ENCODE results near the gene CAPN1.
"Not testable (repeated sequence)": the region's sequence is repeated elsewhere in the genome, so short reads cannot be mapped to it uniquely, and the experiment has no call there.

The CAPN1 gene

DNA sequence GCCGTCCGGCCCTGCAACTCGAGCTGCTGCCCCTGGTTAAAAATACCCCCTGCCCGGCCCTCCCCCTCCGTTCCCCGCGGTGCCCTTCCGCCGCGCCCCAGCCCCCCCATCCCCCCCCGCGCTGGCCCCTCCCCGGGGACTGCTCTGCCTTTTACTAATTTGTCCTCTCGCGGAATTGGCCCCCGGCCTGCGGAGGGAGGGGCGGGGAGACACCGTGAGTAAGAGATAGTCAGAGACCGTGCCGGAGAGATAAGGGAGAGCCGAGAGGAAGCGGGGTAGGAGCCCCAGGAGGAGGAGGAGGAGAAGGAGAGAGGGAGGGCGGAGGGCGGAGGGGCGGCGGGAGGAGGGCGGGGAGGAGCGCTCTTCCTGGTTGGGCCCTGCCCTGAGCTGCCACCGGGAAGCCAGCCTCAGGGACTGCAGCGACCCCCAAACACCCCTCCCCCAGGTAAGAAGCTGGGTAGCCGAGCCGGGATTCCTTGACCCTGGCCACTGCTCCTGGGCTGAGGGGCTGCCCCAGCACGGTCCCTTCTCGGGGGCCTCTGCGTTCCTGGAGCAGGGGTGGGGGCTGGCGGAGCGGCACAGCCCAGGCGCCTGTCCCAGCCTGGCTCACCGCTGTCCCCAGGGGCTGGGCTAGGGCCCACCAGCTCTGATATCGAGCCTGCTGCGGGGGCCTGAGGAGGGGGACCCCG lies at the start of gene CAPN1:
Gene CAPN1 (plus strand): TSS at position 360 of the 689 bp plus-strand sequence. CDS start 774 bp downstream, outside the sequence.
- DNase-seq: peak; percentile 70

DNA sequence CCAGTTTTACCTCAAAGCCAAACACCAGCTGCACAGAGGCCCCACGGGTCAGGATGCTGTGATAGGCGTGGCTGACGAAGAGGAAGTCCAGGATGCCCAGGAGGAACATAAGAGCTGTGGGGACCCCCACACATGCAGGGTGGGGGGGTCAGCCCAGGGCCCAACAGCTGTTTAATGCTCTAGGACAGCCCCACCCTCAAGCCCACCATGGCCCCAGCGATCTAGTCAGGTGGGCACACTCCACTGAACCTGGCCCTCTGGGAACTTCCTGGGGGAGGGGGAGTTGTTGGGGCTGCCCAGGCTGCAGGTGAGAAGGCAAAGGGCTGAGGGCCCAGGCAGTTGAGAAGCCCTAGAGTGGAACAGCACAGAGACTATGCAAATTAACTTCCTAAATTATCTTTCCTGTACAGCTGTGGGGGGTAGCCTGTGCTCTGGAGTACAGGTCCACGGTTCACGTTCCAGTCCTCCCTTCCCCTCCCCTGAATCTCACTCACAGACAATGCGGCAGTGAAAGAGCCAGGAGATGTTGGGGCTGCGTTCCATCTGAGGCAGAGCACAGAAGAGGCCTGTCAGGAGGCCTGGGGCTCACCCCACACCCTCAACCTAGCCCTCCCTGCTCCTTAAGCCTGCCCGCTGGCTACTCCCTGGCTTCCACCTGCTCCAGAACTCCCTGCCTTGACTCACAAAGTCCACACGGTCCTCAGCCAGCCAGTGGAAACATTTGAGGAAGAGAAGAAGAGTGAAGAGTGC lies 49.3 kb upstream of the CAPN1 start:
- no peak for DNase-seq

- peak; percentile 22 for DNase-seq
These were observed 48.6 kb upstream of the CAPN1 start for GRCh38 chr11:65132988-65133700.

GRCh38 chr11:65133724-65134123 lies 48.0 kb upstream of the CAPN1 start:
- DNase-seq: no peak

DNA sequence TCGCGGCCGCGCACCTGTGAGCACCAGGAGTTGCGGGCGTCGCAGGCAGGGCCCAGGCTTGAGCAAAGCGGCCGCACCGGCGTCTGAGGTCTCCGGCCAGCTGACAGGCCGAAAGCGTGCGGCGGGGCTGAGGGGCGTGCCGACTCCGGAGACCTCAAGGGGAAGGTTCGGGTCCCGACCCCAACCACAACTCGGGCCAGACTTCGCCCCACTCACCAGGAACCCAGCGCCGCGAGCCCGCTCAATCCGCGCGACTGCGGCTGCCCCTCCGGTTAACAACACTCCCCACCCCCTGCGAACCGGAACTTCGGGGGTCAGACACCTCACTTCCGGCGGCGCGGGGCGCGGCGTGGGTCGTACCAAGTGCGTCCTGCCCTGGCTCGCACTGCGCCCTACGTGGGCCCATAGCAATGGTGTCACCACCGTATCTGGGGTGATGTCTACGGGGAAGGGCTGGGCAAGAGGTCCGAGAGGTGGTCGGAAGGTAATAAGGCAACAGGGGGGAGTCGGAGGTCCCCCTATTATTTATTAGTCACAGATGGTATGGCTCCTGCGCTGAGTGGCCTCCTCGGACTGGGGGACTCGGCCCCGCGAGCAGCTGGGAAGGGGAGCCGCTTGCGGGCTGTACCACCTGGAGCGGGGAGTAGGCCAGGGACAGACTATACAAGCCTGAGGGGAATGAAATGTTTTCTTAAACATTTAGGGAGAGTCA lies 47.3 kb upstream of the CAPN1 start, which contains the start of gene SYVN1:
Gene SYVN1 (minus strand): TSS at position 280 of the 712 bp plus-strand sequence. CDS start 918 bp downstream, outside the sequence.
- peak; percentile 90 for DNase-seq

DNA sequence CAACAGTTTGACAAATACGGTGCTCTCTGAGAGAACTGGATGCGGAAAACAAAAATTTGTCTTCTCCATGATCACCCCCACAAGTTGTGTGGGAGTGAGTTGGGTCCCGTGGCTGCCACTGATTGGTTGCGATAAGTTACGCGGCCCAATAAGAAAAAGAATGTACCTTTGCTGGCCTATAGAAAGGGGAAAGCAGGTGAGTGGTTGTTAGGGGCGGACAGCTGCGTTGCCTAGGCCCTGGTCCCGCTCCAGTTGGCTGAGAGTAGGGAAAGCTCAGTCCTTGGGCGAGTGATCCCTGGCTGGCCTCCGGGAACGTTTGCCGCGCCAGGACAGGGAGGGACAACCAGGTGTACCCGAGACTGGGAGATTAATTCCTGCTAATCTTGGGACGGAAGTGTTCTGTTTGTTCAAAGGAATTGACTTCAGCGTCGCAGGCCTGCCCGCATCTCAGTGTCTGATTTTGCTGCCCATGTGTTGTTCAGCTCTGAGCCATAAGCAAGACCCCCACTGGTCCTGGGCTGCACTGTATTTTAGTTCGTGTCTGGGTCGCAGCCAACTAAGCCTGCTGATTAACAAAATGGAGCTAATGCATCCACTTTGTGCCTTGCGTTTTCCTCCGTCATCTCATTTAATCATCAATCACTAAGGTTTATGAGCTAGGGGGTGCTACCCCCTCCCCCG lies 46.6 kb upstream of the CAPN1 start:
- peak; percentile 73 for DNase-seq

DNA sequence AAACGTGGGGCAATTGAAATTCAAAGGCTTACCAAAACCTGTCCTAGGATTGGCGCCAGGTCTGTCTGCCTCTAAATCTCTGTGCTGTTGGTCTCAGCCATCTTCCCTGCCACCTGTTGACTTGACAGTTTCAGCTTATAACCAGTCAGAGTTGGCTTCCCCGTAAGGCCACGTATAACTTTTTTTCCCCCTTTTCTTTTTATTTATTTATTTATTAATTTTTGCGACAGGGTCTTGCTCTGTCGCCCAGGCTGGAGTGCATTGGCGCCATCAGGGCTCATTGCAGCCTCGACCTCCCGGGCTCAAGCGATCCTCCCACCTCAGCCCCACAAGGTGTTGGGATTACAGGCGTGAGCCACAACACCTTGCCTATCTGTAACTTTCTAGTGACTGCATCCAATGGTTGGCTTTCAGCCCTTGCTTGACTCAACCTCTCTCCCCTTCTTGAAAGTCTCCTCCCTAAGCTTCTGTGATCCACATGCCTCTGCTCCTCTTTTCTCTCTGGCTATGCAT lies 46.0 kb upstream of the CAPN1 start:
- no peak for DNase-seq

GRCh38 chr11:65136515-65137096 lies 45.1 kb upstream of the CAPN1 start:
- DNase-seq: no peak

GRCh38 chr11:65141896-65142494 lies 39.7 kb upstream of the CAPN1 start:
- no peak for DNase-seq

- no peak for DNase-seq
These were observed 34.2 kb upstream of the CAPN1 start for GRCh38 chr11:65147352-65148075.

GRCh38 chr11:65148657-65149056 lies 33.1 kb upstream of the CAPN1 start:
- no peak for DNase-seq

- DNase-seq: not testable (repeated sequence)
These were observed 31.6 kb upstream of the CAPN1 start for GRCh38 chr11:65150131-65150508.

- DNase-seq: no peak
These were observed 31.0 kb upstream of the CAPN1 start for GRCh38 chr11:65150509-65151299.

- no peak for DNase-seq
These were observed 30.3 kb upstream of the CAPN1 start for GRCh38 chr11:65151331-65151899.

GRCh38 chr11:65152122-65152521 lies 29.6 kb upstream of the CAPN1 start:
- no peak for DNase-seq

DNA sequence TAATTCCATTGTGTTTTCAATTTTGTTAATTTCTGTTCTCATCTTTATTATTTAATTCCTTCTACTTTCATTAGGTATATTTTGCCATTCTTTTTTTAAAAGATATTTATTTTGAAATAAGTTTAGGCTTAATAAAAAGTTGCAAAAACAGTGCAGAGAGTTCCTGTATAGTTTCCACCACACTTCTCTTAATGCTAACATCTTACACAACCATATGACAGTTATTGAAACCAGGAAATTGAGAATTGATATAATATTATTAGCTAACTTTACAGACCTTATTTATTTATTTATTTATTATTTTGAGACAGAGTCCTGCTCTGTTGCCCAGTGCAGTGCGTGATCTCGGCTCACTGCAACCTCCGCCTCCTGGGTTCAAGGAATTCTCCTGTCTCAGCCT lies 25.5 kb upstream of the CAPN1 start:
- no peak for DNase-seq

- no peak for DNase-seq
These were observed 24.8 kb upstream of the CAPN1 start for GRCh38 chr11:65156926-65157325.

DNA sequence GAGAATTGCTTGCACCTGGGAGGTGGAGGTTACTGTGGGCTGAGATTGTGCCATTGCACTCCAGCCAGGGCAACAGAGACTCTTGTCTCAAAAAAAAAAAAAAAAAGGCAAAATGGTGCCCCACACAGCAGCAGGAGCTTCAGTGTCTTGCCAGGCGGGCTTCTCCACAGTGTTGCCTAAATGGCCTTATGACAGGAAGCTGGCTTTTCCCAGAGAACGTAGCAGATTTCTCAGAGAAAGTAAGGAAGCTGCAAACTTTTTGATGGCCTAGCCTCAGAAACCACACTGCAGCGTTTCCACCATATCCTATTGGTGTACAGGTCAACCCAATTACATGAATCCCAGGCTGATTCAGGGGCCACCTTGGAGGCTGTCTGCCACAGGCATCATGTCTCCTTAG lies 24.4 kb upstream of the CAPN1 start:
- DNase-seq: no peak

- no peak for DNase-seq
These were observed 22.7 kb upstream of the CAPN1 start for GRCh38 chr11:65159012-65159411.
